Stomach (tissue), 4 donors: Measurements from ENCODE around the gene FGGY.

Experiments
- EP300 ChIP-seq: sonication (generic); formaldehyde crosslinking; IDR thresholded peaks from one replicate; pipeline ENCODE4 v1.6.1; 2017; ENCODE audit warnings: antibody characterized with exemption
- POLR2A ChIP-seq, 4 donors: fragments of 450-650 bp; IDR thresholded peaks; one replicate each; pipeline ENCODE4 v1.6.1; 2016; ENCODE audit warnings: antibody characterized with exemption in 4 of 4, control low read depth in 2 of 4, mild to moderate bottlenecking in 1 of 4, moderate library complexity in 1 of 4
- POLR2AphosphoS5 ChIP-seq, 3 donors: sonication (generic); formaldehyde crosslinking; IDR thresholded peaks; one replicate each; pipeline ENCODE4 v1.6.1; 2016; ENCODE audit warnings: antibody characterized with exemption in 3 of 3
- TF ChIP-seq, protein P1 (sequence below), 7 experiments: fragments of 450-650 bp in 4 of 7; fragments of 200-600 bp in 3 of 7; sonication (generic) in 3 of 7; IDR thresholded peaks; one replicate each; pipeline ENCODE4 v1.5.1; 2016 to 2019; ENCODE audit warnings: antibody characterized with exemption in 7 of 7, control low read depth in 2 of 7, mild to moderate bottlenecking in 1 of 7

DNA sequence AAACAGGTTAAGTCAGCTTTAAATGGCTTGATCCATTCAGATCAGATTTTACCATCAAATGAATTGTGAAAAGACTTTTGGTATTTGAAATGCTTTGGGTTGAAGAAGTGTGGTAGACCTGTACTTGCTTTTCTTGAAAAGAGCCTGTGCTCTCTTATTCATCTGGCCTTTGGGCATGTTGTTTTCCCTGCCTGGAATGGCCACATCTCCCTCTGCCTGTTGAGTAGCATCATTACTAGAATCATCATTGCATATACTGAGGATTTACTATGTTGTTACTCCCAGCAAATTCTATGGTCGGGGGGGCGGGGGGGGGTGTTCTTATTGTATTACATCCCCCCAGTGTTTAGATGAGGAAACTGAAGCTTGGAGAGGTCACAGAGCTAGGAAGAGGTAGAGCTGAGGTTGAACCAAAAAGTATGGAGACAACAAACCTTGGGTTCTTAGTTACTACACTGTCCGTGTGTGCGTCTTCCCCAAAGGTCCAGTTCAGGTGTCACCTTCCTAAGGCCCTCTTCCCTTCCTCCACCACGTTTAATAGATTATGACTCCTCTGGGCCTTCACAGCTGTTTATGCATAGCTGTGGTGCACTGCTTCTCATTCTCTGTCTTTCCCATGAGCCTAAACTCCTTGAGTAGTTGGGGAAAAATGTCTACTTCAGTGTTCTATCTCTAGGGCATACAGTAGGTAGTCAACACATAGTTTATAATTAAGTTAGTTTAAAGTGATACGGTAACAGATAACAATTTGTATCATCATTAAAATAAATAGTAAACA is 271.5 kb downstream of the FGGY start:
- TF ChIP-seq, protein P1, sequence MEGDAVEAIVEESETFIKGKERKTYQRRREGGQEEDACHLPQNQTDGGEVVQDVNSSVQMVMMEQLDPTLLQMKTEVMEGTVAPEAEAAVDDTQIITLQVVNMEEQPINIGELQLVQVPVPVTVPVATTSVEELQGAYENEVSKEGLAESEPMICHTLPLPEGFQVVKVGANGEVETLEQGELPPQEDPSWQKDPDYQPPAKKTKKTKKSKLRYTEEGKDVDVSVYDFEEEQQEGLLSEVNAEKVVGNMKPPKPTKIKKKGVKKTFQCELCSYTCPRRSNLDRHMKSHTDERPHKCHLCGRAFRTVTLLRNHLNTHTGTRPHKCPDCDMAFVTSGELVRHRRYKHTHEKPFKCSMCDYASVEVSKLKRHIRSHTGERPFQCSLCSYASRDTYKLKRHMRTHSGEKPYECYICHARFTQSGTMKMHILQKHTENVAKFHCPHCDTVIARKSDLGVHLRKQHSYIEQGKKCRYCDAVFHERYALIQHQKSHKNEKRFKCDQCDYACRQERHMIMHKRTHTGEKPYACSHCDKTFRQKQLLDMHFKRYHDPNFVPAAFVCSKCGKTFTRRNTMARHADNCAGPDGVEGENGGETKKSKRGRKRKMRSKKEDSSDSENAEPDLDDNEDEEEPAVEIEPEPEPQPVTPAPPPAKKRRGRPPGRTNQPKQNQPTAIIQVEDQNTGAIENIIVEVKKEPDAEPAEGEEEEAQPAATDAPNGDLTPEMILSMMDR (IDR thresholded peaks at IDR 0.05): no peak
- TF ChIP-seq EP300 (no peak), POLR2AphosphoS5 (IDR thresholded peaks at IDR 0.05) (no peak), POLR2A (IDR thresholded peaks at IDR 0.05) (no peak)
